Ramos (cell line): ENCODE data around the gene TBC1D25.

Experiments used
- in situ Hi-C: fragments of 300-500 bp; cut with MboI; formaldehyde crosslinking; loops from one replicate; pipeline ENCODE4 v1.14.3; 2022; ENCODE audit warnings: low sequenced_read_pairs; ENCODE audit not compliant: unreplicated experiment

Gene TBC1D25, protein sequence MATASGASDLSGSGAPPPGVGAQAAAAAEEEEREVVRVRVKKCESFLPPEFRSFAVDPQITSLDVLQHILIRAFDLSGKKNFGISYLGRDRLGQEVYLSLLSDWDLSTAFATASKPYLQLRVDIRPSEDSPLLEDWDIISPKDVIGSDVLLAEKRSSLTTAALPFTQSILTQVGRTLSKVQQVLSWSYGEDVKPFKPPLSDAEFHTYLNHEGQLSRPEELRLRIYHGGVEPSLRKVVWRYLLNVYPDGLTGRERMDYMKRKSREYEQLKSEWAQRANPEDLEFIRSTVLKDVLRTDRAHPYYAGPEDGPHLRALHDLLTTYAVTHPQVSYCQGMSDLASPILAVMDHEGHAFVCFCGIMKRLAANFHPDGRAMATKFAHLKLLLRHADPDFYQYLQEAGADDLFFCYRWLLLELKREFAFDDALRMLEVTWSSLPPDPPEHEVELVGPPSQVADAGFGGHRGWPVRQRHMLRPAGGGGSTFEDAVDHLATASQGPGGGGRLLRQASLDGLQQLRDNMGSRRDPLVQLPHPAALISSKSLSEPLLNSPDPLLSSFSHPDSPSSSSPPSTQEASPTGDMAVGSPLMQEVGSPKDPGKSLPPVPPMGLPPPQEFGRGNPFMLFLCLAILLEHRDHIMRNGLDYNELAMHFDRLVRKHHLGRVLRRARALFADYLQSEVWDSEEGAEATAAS

DNA sequence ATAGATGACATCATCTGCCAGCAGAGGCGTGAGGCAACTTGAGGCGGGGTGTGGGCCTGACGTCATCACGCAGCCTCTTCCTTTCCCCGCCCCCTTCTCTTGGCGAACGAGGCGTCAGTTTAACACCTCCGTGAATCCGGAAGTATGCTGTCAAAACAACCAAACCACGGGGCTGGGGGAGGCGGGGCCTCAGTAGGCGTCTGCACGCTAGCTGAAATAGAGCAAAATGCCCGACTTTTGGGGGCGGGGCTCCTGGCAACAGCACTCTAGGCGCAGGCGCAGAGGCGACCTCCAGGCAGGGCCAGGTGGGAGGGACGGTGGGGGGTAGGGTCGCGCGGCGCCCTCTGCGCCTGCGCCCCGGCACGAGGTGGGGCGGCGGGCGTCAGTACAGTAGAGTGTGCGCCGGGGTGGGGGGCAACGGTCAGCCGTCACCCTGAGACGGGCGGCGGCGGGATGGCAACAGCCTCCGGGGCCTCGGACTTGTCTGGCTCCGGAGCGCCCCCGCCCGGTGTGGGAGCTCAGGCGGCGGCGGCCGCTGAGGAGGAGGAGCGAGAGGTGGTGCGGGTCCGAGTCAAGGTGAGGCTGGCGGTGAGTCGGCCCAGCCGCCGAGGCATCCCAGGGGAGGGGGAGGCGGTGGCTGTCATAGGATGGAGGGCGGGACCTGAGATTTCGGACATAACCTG is at the start of gene TBC1D25:
TSS of gene TBC1D25 (plus strand) at position 370 of the 683 bp plus-strand sequence. CDS start at position 454, 84 bp downstream.
- in situ Hi-C loops, result no loop called here

DNA sequence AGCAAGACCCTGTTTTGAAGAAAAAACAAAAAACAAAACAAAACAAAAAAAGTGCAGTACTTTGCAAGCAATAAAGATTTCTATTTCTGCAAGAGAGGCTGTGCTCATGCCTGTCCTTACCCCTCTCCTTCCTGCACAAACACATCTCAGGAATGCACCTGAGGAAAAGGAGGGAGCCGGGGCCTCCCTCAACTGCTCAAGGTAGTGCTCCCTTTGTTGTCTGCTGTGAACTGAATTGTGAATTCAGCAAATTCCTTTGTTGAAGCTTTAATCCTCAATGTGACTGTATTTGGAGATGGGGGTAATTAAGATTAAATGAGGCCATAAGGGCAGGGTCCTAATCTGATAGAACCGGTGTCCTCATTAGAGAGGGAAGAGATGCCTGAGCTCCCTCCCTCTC is 49.6 kb upstream of the TBC1D25 start:
- in situ Hi-C loops, result no loop called here

DNA sequence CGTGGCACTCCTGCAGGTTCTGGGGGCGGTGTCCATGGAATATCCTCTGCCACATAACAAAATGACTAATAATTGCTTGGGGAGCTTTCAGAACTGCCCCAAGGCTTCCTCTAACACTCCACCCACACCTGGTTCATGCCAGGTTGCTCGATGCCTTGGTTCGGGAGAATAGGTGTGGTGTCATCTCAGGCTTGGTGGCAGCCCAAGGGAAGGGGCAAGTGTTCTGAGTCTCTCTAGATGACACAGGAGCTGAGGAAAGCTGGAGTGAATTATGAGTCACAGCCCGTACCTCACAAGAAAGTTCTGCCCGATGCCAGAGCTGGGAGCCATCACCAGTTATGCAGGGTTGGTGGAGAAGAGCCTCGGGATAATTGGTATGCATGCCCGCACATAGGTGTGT is 48.9 kb upstream of the TBC1D25 start:
- in situ Hi-C loops, result no loop called here

DNA sequence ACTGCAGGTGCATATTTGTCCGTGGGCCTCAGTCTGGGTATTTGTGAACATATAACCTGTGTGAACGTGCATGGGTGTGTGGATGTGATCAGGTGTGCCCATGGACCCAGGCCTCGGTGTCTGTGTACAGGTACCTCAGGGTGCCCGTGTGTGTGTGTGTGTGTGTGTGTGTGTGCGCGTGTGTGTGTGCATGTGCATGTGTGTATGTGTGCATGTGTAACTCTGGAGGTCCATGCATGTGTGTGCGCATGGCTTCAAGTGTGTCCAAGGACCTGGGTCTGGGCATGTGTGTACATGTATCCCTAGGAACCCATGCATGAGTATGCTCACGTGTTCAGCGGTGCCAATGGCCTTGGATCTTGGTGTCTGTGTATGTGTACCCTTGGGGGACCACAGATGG is 47.7 kb upstream of the TBC1D25 start:
- in situ Hi-C loops, result no loop called here

DNA sequence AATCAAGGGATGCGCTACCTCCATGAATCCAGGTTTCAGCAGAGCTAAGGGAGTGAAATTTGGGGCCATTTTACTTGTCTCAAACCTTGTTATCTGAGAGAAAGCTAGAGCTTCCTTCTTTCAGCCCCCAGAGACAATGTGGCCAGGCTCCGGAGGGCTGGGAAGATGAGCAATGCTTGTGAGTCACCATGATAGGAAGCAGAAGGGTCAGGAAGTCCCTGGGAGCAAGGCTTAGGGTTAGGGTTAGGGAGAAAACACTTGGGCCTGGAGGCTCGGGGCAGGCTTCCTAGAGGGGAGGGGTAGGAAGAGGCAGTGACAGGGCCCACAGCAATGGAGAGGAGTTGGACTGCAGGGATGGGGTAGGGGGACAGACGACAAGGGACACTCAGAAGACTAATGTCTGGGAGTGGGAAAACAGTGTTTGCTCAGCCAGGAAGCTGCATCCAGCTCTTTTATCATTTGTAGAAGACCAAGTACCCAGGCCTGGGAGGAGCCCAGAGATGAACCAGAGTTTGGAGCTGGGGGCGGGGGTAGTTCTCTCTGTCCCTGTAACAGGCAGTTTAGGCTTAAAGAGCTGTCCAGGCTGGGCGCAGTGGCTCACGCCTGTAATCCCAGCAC is 47.1 kb upstream of the TBC1D25 start:
- in situ Hi-C loops, result no loop called here

DNA sequence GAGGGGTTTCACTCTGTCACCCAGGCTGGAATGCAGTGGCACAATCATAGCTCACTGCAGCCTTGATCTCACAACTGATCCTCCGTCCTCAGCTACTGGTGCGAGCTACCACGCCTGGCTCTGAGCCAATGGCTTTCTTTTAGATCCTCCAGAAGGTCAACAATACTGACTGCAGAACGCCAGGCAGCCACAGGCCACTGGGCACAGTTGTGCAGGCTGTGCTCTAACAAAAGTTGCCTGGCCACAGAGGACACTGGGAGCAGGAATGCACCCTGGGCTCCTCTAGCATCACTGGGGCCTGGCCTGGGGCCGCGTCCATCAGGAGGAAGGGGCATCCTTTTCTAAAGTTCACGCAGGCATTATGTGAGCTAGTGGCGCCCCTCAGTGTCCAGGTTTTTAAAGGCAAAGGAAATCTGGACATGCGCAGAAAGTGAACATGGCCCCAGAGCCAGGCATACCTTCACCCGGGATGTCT is 45.6 kb upstream of the TBC1D25 start:
- in situ Hi-C loops, result no loop called here

DNA sequence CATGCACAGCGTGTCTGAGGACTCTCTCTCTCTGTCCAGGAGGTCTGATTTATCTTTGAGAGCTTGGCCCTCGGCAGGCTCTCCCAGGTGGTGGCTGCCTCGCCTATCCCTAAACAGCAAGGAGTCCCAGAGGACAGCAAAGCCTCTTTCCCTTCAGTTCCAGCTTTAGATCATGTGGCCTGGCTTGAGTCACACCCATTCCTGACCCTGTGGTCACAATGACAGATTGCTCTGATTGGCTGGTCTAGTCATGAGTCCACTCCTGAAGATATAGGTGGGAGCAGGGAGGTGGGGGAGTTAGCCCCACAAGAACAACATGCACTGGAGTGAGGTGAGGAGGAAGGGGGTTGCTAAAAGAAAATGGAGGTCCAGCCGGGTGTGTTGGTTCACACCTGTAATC is 42.9 kb upstream of the TBC1D25 start:
- in situ Hi-C loops, result no loop called here

DNA sequence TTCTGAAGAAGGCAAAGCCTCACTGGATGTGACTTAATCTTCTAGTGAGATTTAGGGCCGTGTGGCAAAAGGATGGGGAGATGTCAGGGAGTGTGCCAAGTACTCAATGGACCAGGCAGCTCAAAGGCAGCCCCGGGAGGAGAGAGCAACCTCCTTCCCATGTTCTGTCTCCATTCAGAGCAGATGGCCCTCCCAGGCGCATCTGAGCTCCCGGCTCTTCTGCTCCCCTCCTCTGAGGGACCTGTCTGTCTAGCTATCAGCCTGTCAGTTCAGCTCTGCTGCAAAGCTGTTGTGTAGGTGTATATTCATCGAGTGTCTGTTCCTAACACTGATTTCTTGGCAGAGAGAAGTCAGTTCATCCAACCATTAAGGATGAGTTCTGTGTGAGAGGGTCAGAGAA is 41.6 kb upstream of the TBC1D25 start:
- in situ Hi-C loops, result no loop called here

DNA sequence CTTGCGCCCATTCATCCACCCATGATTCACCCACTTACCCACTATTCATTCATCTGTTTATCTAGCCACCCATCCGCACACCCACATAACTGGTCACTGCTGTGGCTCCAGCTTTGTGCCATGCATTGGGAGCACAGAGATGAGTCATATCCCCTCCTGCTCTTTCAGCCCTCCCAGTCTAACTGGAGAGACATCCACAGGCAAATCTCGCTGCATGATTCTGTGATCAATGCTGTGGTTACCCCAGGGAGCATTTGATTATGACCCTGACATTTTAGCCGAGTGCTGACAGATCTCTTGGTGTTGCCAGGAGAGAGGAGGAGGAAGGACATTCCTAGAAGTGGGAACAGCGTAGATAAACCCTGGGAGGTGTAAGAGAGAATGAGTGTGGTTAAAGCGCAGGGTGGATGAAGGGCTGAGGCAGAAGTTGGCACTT is 41.1 kb upstream of the TBC1D25 start:
- in situ Hi-C loops, result no loop called here

DNA sequence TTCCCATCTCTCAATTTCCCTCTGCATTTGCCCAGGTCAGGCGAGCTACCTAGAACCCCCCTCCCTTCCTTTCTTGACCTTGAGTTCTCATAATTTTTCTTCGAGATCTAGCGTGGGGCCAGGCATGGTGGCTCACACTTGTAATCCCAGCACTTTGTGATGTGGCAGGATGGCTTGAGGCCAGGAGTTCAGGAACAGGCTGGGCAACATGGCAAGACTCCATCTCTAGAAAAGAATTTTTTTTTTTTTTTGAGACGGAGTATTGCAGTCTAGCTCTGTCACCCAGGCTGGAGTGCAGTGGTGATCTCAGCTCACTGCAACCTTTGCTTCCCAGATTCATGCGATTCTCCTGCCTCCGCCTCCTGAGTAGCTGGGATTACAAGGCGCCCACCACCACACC is 35.3 kb upstream of the TBC1D25 start:
- in situ Hi-C loops, result loop anchor here (25.0 kb wide), 1 partner anchor 417 kb away; no protein-coding TSS in a partner anchor

DNA sequence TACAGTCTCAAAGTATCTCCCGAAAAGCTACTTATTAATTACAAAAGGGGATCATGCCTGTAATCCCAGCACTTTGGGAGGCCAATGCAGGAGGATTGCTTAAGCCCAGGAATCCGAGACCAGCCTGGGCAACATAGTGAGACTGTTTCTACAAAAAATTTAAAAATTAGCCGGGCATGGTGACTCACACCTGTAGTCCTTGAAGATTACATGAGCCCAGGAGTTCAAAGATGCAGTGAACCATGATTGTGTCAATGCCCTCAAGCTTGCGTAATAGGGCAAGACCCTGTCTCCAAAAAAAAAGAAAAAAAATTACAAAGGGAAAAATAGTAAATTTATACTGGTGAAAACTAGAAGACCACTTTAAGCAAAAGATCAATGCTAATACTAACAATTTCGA is 34.0 kb upstream of the TBC1D25 start:
- in situ Hi-C loops, result loop anchor here (25.0 kb wide), 1 partner anchor 418 kb away; no protein-coding TSS in a partner anchor

DNA sequence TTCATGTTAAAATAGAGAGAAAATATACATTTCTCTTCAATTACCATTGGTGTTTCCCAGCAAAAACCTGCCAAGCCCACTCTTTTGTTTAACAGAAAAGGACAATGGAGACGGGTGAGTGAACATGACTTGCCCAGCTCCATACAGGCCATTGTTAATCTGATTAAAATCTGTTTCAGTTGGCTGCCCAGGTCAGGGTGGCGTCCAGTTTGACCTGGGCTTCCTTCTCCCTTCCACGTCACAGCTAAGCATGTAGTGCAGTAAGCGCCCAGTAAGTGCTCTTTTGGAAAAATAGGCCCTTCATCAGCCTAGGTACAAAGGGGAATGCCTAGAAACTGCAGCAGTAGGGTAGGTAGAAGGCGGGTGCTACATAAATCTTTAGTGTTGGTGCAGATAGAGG is 32.3 kb upstream of the TBC1D25 start:
- in situ Hi-C loops, result loop anchor here (25.0 kb wide), 1 partner anchor 420 kb away; no protein-coding TSS in a partner anchor

DNA sequence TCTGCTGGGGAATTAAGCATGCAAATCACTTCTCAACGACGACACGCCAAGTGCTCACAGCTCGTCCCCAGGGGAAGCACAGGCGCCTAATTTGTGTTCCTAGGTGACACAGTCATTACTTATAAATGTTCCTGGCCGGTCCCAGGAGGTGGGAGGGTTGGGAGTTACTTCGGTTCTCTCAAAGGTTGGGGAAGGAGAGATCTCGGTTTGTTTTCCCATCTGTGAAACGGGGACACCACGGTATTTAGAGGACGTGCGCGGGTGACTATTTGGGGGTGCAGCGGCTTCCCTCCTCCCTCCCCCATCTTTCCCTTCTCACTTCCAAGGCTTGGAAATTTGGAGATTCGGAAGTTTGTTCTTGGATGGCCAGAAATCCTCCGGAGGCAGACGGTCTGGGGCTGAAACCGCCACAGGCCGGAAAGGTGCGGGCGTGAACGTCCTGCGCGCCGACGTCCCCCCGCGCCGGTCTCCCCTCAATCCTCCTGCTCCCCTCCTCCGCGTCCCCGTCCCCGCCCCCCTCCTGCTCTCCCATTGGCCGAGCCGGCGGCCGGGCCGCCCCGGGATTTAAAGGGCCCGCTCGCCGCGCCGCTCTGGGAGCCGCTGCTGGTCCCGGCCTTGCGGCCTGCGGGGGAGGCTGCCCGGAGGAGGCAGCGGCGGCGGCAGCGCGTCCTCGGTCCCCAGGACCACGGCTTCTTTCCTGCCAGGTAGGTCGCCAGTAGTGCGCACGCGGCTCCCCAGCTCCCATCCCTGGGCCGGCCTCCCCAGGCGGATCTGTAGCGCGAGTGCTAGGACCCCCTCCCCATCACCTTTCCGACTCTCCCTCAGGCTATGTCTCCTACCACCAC is 30.9 kb upstream of the TBC1D25 start, which contains the start of gene PORCN:
TSS of gene PORCN (plus strand) at position 593 of the 845 bp plus-strand sequence. CDS start 829 bp downstream, outside the sequence.
- in situ Hi-C loops, result loop anchor here (25.0 kb wide), 1 partner anchor 421 kb away; no protein-coding TSS in a partner anchor

DNA sequence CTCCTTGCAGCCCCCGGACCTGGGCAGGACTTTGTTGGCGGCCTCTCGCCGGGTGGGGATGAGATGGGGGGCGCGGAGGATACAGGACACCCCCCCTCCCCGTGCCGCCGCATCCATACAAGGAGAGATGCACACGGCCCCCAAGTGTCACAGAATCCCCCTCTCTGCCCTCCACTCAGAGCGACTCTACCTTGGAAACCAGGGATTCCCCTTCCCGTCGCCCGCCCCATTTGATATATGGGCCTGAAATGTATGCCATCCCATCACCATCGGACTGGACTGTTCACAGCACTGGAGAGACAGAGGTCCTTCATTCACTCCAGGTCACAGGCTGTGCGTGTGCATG is 30.3 kb upstream of the TBC1D25 start:
- in situ Hi-C loops, result loop anchor here (25.0 kb wide), 1 partner anchor 422 kb away; no protein-coding TSS in a partner anchor

DNA sequence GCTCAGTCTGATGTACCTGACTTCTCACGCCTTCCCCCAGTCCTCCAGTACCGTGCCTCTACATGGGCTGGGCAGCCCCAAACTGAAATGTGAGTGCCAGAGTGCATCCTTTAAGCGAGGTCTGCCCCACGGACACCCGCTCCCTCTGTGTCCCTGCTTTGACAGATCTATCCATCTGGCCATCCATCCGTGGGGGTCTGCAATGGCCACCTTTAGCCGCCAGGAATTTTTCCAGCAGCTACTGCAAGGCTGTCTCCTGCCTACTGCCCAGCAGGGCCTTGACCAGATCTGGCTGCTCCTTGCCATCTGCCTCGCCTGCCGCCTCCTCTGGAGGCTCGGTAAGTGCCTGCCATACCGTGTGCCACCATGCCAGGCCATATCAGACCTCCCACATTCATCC is 29.9 kb upstream of the TBC1D25 start:
- in situ Hi-C loops, result loop anchor here (25.0 kb wide), 1 partner anchor 422 kb away; no protein-coding TSS in a partner anchor

DNA sequence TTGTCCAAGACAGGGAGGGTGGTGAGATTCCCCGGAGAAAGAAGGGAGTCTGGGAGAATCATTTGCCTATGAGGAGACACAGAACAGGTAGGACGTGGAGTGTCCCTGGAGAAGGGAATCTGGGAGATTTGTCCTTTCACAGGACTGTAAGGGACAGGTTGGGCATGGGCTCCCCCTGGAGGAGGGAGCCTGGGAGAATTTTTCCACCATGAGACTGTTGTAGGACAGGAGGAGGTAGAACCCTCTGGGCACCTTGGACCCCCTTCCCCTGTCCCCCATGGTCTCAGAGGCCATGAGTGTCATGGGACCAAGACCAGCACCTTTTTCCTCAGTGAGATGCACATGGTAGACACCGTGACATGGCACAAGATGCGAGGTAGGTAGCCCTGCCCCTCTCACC is 28.0 kb upstream of the TBC1D25 start:
- in situ Hi-C loops, result loop anchor here (25.0 kb wide), 1 partner anchor 424 kb away; no protein-coding TSS in a partner anchor

DNA sequence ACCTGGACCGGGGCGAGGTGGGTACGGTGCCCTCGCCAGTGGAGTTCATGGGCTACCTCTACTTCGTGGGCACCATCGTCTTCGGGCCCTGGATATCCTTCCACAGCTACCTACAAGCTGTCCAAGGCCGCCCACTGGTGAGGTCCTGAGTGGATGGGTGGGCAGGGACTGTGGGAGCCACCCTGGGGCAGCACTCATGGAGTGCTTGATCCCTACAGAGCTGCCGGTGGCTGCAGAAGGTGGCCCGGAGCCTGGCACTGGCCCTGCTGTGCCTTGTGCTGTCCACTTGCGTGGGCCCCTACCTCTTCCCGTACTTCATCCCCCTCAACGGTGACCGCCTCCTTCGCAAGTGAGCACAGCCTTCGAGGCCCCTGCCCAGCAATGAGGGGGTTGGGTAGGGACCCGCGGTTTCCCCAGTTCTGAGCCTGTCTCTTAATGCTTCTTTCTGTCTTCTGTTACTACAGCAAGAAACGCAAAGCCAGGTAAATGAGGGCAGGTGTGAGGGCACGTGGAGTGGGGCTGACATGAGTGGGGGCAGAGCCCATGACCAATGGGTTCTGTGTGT is 27.1 kb upstream of the TBC1D25 start:
- in situ Hi-C loops, result loop anchor here (25.0 kb wide), 1 partner anchor 425 kb away; no protein-coding TSS in a partner anchor

DNA sequence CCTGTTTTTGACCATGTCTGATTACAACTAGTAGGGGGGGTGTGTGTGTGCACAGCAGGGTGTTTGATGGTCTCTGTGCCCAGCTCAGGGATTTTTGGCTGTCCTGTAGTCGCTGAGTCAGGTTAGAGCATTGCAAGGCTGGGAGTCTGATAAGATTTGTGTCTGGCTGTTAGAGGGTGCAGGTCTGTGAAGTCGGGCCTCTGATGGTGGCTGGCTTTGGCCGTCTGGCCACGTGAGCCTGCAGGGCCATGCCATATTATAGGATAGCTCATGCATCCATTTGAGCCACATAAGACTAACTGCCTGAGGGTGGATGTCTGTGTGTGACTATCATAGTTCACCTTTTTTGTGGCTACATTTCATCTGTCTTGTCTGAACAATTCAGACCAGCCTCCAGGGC is 25.8 kb upstream of the TBC1D25 start:
- in situ Hi-C loops, result loop anchor here (25.0 kb wide), 1 partner anchor 426 kb away; no protein-coding TSS in a partner anchor
